Fibroblast of mammary gland (primary cell): ENCODE measurements around the gene PLA2G2C.

Experiments
- DNase-seq: peaks from one replicate; pipeline ENCODE4 v3.0.0-alpha.2; 2010; ENCODE audit warnings: low read depth
- H3K4me3 ChIP-seq: 2 replicates; pipeline ENCODE4 v1.5.1; 2011; ENCODE audit warnings: low read depth, mild to moderate bottlenecking, low read length, moderate library complexity; ENCODE audit not compliant: control insufficient read depth
- TF ChIP-seq, protein P1 (sequence below): conservative IDR thresholded peaks from 2 replicates; pipeline ENCODE4 v1.5.1; 2011; ENCODE audit warnings: low read depth, low read length, inconsistent platforms; ENCODE audit not compliant: control insufficient read depth, insufficient read depth

The PLA2G2C gene

DNA sequence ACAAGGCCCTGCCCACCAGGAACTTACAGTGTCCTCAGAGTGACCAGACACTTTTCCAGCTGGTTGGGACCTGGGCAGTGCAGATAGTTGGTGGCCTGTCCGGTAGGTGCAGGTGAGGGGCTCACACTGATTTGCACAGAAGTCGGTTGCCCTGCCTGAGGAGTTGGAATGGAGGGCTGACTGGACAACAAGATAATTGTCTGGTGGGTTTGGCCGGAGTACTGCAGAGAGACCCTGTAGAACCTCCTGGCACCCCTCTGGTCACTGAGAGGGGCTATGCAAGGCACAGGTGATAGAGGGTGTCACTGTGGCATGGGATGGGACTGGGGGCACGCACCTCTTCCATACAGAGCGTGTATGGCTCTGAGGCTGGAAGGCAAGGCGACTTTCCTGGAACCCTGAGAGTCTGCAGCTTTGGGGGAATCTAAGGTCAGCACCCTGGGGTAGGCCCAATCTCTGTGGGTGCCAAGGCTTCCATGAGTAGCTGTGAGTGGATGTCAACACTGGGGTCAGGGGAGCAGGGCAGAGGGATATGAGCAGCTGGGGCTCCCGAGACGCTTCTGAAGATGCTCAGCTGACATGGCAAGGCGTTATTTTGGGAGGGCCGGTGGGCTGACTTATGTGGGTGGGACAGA lies 59.4 kb downstream of the PLA2G2C start:
- no peak overlapping the region for H3K4me3 ChIP-seq
- no peak for DNase-seq
- TF ChIP-seq, protein P1, sequence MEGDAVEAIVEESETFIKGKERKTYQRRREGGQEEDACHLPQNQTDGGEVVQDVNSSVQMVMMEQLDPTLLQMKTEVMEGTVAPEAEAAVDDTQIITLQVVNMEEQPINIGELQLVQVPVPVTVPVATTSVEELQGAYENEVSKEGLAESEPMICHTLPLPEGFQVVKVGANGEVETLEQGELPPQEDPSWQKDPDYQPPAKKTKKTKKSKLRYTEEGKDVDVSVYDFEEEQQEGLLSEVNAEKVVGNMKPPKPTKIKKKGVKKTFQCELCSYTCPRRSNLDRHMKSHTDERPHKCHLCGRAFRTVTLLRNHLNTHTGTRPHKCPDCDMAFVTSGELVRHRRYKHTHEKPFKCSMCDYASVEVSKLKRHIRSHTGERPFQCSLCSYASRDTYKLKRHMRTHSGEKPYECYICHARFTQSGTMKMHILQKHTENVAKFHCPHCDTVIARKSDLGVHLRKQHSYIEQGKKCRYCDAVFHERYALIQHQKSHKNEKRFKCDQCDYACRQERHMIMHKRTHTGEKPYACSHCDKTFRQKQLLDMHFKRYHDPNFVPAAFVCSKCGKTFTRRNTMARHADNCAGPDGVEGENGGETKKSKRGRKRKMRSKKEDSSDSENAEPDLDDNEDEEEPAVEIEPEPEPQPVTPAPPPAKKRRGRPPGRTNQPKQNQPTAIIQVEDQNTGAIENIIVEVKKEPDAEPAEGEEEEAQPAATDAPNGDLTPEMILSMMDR, result no peak

DNA sequence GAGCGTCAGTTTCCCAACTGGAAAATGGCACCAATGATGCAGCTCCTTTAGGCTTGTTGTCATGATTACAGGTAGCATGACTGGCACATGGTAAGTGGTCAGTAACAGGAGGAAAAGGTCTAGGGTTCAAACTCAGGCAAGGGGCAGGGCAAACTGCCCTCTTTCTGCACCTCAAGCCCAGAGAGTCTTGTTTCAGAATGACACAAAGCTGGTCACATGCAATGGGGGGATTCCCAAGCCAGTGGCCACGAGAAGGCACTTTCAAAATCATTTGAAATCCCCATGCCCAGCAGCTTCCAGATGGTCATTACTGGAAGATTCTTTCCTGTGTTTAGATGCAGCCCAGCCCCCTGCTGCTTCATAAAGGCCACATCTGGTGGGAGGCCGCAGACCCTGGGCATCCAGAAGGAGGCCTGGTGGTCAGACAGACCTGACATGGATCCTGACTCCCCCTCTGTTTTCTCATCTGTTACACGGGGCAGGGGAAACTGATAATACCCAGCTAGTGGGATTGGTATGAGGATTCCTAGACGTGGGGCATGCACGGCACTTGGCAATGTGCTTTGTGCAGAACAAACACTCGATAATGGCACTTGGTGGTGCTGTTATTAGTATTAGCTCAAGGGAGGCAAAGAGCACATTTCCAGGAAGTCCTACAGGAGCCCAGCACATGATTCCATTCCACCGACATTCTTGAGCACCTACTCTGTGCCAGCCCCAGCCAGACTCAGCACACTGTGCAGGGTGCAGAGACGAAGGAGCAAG lies 60.1 kb downstream of the PLA2G2C start:
- TF ChIP-seq, protein P1, result no peak
- no peak overlapping the region for H3K4me3 ChIP-seq
- DNase-seq, result no peak

DNA sequence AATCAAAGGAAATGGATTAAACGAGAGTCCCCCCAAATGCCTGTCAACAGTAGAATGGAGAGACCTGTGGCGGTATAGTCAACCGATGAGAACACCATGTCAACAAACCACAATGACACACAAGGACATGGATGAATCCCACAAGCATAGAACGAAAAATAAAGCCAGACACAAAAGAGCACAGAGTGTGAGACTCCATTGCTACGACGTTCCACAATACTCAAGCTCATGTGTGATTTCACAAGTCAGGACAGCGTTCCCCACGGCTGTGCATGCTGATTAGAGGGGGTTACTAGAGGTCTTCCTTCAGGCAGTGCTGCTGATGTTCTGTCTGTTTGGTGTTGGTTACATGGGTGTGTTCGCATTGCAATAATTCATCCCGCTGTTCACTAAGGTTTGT lies 61.2 kb downstream of the PLA2G2C start:
- TF ChIP-seq, protein P1, result no peak
- no peak overlapping the region for H3K4me3 ChIP-seq
- DNase-seq, result no peak

DNA sequence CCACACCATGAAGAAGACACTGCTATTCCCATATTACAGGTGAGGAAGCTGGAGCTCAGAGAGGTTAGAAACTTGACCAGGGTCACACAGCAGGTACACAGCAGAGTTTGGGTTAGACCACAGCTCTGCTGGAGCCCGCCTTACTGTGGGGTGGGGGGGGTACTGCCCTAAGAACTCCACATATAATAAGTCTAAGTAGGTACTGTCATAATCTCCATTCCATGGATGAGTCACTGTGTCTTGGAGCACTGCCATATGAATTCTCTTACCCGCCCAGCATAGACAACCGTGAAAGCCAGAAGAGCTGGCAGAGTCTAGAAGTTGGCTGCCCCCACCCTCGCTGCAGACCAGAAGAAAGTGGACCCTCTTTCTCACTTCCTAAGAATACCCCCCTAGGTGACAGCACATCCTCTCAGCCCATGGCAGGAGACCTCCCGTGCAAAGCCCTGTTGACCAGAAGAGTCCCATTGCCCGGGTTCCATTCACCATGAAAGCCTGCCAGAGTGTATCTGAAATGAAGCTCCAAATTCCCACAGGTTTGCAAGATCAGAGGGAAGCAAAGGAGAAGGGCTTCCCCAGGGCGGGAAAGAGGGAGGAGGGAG lies 61.8 kb downstream of the PLA2G2C start:
- DNase-seq, result peak; percentile 83
- no peak overlapping the region for H3K4me3 ChIP-seq
- TF ChIP-seq, protein P1, result no peak

DNA sequence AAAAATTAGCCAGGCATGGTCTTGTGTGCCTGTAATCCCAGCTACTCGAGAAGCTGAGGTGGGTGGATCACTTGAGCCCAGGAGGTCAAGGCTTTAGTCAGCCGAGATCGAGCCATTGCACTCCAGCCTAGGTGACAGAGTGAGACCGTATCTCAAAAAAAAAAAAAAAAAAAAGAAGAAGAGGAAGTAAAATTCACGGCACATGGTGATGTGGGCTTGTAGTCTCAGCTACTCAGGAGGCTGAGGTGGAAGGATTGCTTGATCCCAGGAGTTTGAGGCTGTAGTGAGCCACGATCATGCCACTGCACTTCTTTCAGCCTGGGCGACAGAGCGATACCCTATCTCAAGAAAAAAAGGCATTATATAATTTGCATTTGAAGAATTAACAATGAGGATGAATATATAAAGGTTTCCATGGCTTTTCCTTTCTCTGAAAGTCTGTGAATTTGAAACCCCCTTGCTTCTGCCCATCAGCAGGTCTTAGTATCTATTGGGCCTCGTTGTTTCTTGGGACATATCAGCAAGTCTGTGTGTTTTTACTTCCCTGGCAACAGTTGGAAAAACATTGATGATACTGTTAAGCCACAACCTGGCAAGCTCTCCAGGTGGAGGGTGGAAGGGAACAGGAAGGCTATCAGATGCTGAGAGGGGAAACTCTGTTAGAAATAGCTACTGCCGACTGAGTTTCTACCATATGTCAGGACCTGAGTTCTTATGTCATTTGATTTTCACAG lies 62.4 kb downstream of the PLA2G2C start:
- TF ChIP-seq, protein P1, result no peak
- no peak overlapping the region for H3K4me3 ChIP-seq
- no peak for DNase-seq

DNA sequence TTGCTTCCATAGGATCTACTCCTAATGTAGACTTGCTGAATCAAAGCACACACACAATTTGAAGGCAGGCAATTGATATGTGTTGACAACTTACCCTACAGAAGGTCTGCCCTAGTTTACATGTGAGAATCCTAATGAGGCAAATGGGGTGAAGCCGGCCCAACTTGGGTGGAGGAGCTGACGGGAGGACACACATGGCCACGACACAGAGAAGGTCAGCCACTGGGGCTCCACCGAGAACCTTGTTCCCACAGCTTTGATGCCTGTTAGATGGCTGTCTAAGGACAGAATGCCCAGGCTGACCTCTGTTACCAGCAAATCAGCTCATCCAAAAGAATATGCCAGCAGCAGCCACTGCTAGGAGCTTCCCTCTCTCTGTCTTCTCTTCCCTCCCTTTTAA lies 65.5 kb downstream of the PLA2G2C start:
- no peak for DNase-seq
- no peak overlapping the region for H3K4me3 ChIP-seq
- TF ChIP-seq, protein P1, result no peak
